Measurements from ENCODE around the gene PRPF19.

PRPF19 gene

GRCh38 chr11:60925868-60926267 is 19.5 kb upstream of the PRPF19 start:
- no peak overlapping the region for H3K4me3 ChIP-seq (ENCODE audit: low read length)
- DNase-seq (ENCODE audit: low read depth, low spot score) = no peak

DNA sequence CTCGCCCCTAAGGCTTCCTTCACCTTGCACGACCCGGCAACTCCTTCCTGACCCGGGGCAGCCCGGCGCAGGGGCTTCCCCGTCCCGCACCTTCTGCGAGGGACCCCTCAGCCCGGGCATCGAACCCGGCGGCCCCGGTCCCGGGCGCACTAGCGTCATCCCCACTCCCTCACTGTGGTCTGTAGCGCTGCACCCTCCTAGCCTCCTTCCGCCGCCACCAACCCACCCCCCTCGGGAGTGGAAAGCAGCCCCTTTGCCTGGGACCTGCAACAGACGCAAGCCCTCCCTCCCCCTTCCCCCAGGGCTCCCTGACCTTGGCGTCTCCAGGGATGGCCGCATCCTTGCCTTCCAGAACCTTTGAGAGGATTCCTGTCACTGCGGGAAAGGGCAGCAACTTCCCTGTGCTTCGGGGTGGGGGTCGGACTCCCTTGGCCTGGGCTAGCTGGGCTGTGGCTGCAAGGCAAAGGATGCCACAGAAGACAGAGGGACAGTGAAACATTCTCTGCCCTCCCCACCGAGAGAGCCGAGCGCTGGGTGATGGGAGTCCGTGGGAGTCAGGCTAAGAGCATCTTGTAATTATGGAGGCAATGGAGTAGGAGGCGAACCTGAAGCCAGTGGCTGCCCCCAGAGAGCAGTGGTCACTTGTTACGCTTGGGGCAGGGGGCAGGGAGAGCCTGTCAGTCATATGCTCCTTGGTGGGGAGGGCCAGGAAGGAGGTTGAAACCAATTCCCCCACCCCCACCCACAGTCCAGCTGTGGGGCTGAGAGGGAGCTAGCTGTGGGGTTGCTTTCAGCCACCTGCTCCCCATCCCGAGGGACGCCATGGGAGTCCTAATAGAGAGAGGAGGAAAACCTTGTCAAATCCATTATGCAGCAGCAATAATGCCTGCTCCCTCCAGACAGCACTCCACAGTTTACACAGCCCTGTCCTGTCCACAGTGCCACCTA is 18.8 kb upstream of the PRPF19 start:
- peak overlapping the region; percentile 49 for H3K4me3 ChIP-seq (ENCODE audit: low read length)
- DNase-seq (ENCODE audit: low read depth, low spot score) = no peak

GRCh38 chr11:60924110-60924905 is 17.9 kb upstream of the PRPF19 start, which contains the start of gene TMEM132A:
Gene TMEM132A (plus strand): TSS chr11:60924460. CDS start chr11:60924634, 174 bp downstream.
- H3K4me3 ChIP-seq (ENCODE audit: low read length) = peak within 1 kb of the TSS; percentile 49
- DNase-seq (ENCODE audit: low read depth, low spot score) = no peak

- peak overlapping the region; percentile 49 for H3K4me3 ChIP-seq (ENCODE audit: low read length)
- no peak for DNase-seq (ENCODE audit: low read depth, low spot score)
Measured at GRCh38 chr11:60923800-60924109, 17.4 kb upstream of the PRPF19 start.

- DNase-seq (ENCODE audit: low read depth, low spot score) = no peak
- no peak overlapping the region for H3K4me3 ChIP-seq (ENCODE audit: low read length)
Measured at GRCh38 chr11:60923326-60923725, 16.9 kb upstream of the PRPF19 start.

DNA sequence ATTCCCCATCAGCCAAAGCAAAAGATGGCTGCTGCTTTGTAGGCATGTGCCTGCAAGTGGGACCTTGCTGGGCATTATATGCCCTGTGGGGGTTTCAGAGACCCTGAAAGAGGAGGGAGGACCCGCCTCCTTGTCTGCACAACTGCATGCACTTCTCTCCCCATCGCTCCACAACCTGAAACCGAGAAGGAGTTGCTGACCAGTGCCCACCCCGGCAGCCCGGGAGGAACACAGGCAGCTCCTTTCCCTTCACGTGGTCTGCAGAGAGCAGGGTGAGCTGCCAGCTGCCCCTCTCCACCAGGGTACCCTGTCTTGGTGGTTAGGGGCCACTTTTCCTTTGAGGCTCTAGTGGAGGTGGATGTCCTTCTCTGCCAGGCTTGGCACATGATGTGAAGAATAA is 16.5 kb upstream of the PRPF19 start:
- no peak overlapping the region for H3K4me3 ChIP-seq (ENCODE audit: low read length)
- DNase-seq (ENCODE audit: low read depth, low spot score) = no peak

GRCh38 chr11:60921777-60922335 is 15.5 kb upstream of the PRPF19 start:
- no peak for DNase-seq (ENCODE audit: low read depth, low spot score)
- no peak overlapping the region for H3K4me3 ChIP-seq (ENCODE audit: low read length)

GRCh38 chr11:60921259-60921658 is 14.9 kb upstream of the PRPF19 start:
- no peak for DNase-seq (ENCODE audit: low read depth, low spot score)
- no peak overlapping the region for H3K4me3 ChIP-seq (ENCODE audit: low read length)

GRCh38 chr11:60919956-60920355 is 13.6 kb upstream of the PRPF19 start:
- no peak for DNase-seq (ENCODE audit: low read depth, low spot score)
- H3K4me3 ChIP-seq (ENCODE audit: low read length) = no peak overlapping the region

- H3K4me3 ChIP-seq (ENCODE audit: low read length) = no peak overlapping the region
- no peak for DNase-seq (ENCODE audit: low read depth, low spot score)
Measured at GRCh38 chr11:60919320-60919719, 12.9 kb upstream of the PRPF19 start.

DNA sequence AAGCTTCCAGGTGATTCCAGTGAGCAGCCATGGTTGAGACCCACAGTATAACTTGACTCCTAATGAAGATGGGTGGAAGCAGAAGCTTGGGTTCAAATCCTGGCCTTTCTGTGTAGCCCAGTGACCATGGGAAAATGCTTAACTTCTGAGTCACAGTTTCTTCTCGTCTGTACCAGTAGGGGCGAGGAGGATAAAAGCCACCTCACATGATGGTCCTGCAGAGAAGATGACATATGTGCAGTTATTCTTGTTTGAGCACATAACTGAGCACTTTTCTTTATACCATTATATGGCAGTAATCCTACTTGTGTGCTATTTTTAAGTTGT is 12.5 kb upstream of the PRPF19 start:
- H3K4me3 ChIP-seq (ENCODE audit: low read length) = no peak overlapping the region
- DNase-seq (ENCODE audit: low read depth, low spot score) = no peak

GRCh38 chr11:60918251-60918938 is 12.0 kb upstream of the PRPF19 start:
- DNase-seq (ENCODE audit: low read depth, low spot score) = no peak
- no peak overlapping the region for H3K4me3 ChIP-seq (ENCODE audit: low read length)

GRCh38 chr11:60917267-60917666 is 10.9 kb upstream of the PRPF19 start:
- no peak overlapping the region for H3K4me3 ChIP-seq (ENCODE audit: low read length)
- DNase-seq (ENCODE audit: low read depth, low spot score) = no peak

DNA sequence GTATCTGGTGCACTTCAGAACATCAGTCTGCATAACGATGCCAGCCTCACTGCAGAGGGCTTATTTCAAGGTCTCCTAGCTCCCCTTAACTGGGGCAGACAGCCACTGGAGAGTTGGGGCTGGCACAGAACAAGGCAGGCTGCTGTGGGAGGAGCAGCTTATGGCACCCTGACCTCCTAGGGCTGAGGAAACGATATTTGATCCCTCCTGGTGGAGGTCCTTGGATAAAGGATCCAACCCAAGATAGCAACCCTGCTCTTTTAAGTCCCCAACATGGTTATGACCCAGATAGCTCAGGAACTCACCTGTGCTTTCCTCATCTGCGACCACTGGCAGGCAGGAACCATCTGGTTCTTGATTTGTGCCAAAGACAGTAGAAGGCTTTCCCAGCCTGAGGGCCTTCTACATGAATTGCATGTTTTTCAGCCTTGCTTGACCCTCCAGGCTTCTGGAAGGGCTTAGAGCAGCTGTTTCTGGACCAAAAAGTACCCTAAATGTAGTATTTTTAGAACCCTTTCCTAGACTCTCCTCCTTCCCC is 10.4 kb upstream of the PRPF19 start:
- H3K4me3 ChIP-seq (ENCODE audit: low read length) = no peak overlapping the region
- DNase-seq (ENCODE audit: low read depth, low spot score) = no peak

GRCh38 chr11:60915248-60915914 is 9.0 kb upstream of the PRPF19 start:
- DNase-seq (ENCODE audit: low read depth, low spot score) = peak; percentile 58
- H3K4me3 ChIP-seq (ENCODE audit: low read length) = peak overlapping the region; percentile 77

GRCh38 chr11:60914633-60915247 is 8.4 kb upstream of the PRPF19 start:
- H3K4me3 ChIP-seq (ENCODE audit: low read length) = peak overlapping the region; percentile 77

DNA sequence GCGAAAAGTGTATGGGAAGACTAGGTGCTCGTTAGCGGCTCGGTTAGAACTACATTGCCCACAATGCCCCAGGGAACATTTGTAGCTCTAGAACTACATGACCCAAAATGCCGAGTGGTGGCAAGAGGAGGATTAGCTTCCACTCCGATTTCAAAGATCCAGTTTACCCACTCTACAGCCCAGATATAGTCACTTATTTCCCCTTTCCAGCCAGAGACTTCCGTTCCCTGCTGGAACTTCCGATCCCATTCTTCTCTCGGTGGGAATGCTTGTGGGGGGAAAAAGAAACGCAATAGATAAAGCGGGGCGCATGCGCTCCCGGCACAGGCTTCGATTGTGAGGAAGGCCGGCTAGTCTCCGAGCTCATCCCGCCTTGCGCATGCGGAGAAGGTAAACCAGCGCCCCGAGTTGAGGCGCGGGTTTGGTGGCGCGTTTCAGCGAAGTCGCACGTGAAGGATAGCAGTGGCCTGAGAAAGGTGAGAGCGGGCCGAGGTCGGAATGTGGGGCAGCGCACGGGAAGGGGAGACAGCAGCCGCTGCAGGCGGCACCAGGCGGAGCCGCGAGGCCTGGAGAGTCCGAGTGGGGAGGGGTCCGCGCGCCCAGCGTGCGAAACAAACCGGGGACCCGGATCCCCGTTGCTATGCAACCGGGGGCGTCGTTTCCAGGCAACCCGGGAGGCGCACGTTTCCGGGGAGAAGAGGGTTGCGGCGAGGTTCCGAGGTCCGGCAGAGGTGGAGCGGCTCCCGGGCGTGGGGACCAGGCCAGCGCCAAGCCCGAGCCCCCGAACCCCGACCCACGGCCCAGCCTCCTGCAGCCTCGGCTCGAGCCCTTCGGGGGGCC is 7.6 kb upstream of the PRPF19 start, which contains the start of gene TMEM109:
Gene TMEM109, plus strand, starts transcription at position 366 of the 840 bp plus-strand sequence. CDS start 5,536 bp downstream, outside the sequence.
- H3K4me3 ChIP-seq (ENCODE audit: low read length) = peak within 1 kb of the TSS; percentile 77
- DNase-seq (ENCODE audit: low read depth, low spot score) = peak; percentile 89

More at GRCh38 chr11:60914633-60915247, 8.4 kb upstream of the PRPF19 start:
- no peak for DNase-seq (ENCODE audit: low read depth, low spot score)

Measured in Jurkat, Clone E6-1 (cell line).